Endodermal cell (in vitro differentiated cells): ENCODE data around the gene POLE. TPM values are rescaled to one million over a fixed set of nuclear protein-coding genes. Genes with fewer than 3 reads are reported as not detected.
A peak's percentile ranks its signal among the peaks of the same experiment; 100 is the strongest.

Source experiments
- DNase-seq: peaks from one replicate; pipeline ENCODE4 v3.0.0-alpha.2; 2017
- H3K27ac ChIP-seq: 2 replicates; pipeline ENCODE4 v1.5.1; 2013; ENCODE audit warnings: mild to moderate bottlenecking, low read depth, low read length, moderate library complexity
- H3K27me3 ChIP-seq: 2 replicates; pipeline ENCODE4 v1.6.1; 2013; ENCODE audit warnings: mild to moderate bottlenecking, low read length, moderate library complexity; ENCODE audit not compliant: insufficient read depth, control insufficient read depth, poor library complexity, severe bottlenecking
- H3K36me3 ChIP-seq: 2 replicates; pipeline ENCODE4 v1.7.0; 2013; ENCODE audit warnings: mild to moderate bottlenecking, low read length, moderate library complexity; ENCODE audit not compliant: control insufficient read depth, insufficient read depth
- H3K4me1 ChIP-seq: one replicate; pipeline ENCODE4 v1.7.0; 2013; ENCODE audit warnings: low read length; ENCODE audit not compliant: control insufficient read depth, insufficient read depth
- H3K4me3 ChIP-seq: 2 replicates; pipeline ENCODE4 v1.5.1; 2013; ENCODE audit warnings: mild to moderate bottlenecking, low read length, moderate library complexity
- H3K9ac ChIP-seq: 2 replicates; pipeline ENCODE4 v1.6.1; 2013; ENCODE audit warnings: mild to moderate bottlenecking, low read length, moderate library complexity; ENCODE audit not compliant: poor library complexity, severe bottlenecking; ENCODE audit errors: extremely low read depth
- H3K9me3 ChIP-seq: 2 replicates; pipeline ENCODE4 v1.6.1; 2013; ENCODE audit warnings: mild to moderate bottlenecking, low read length, moderate library complexity; ENCODE audit not compliant: control insufficient read depth
- H3K27ac Mint-ChIP-seq: 2 replicates; pipeline ENCODE4 v1.8.0; 2020; ENCODE audit warnings: mixed read lengths
- H3K27me3 Mint-ChIP-seq: 2 replicates; pipeline ENCODE4 v1.8.0; 2021; ENCODE audit warnings: mild to moderate bottlenecking, mixed read lengths; ENCODE audit not compliant: insufficient read depth
- H3K36me3 Mint-ChIP-seq: 2 replicates; pipeline ENCODE4 v1.8.0; 2020; ENCODE audit warnings: low read depth, mixed read lengths
- H3K4me1 Mint-ChIP-seq: 2 replicates; pipeline ENCODE4 v1.8.0; 2020; ENCODE audit warnings: mixed read lengths
- H3K4me3 Mint-ChIP-seq: 2 replicates; pipeline ENCODE4 v1.8.0; 2020; ENCODE audit warnings: mild to moderate bottlenecking, moderate library complexity, mixed read lengths
- H3K9me3 Mint-ChIP-seq: 2 replicates; pipeline ENCODE4 v1.8.0; 2020; ENCODE audit warnings: mild to moderate bottlenecking, mixed read lengths
- CTCF ChIP-seq: fragments of 200-600 bp; sonication (generic); conservative IDR thresholded peaks from 2 replicates; pipeline ENCODE4 v1.5.0; 2021; ENCODE audit warnings: antibody characterized with exemption, mild to moderate bottlenecking
- WGBS, 2 experiments: methylation state at CpG; one replicate each; pipeline versions ENCODE4 v1.1.5 to v1.1.7; 2013; ENCODE audit warnings: missing lambda C conversion rate in 2 of 2, mixed read lengths in 1 of 2; ENCODE audit not compliant: insufficient coverage in 1 of 2, insufficient read length in 1 of 2; 5-methylcytosine and 5-hydroxymethylcytosine counted together
- total RNA-seq, 2 donors: library from RNA; stranded (reverse); fragmentation: NEBNext Ultra II Directional in 1 of 2; extraction: Animal tissue kit (Norgen Biotek cat#: 25700) in 1 of 2; gene quantifications; 2 replicates in 1 of 2; 3 replicates in 1 of 2; pipeline ENCODE4 v1.2.1, GENCODE V29; 2021

The POLE gene
- total RNA-seq, 2 donors from 2014 or later: 165 to 212 TPM

DNA sequence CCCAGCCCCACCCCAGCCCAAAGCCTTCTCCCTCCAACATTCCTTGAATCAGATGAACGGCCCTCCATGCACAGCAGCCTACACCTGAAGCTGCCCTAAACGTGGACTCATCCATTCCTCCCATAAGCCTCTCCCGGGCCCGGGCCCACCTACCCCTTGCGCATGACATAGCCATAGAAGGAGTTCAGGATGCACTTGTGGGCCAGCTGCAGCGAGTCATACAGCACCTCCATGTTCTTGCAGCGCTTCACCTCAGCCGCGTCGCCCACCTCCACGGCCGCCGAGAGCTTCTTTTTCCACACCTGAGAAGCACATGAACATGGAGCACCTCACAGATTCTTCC lies 22.0 kb downstream of the POLE start:
- H3K9me3 Mint-ChIP-seq: no peaks in the 10 kb centered on the region
- Histone ChIP-seq H3K36me3 (peaks cover 92% of the 10 kb centered on the region), H3K9ac (no peak overlapping the region), H3K27ac (no peak overlapping the region), H3K4me1 (peaks cover 6% of the 10 kb centered on the region), H3K27me3 (no peaks in the 10 kb centered on the region), H3K9me3 (no peaks in the 10 kb centered on the region), H3K4me3 (no peak overlapping the region)
- no peak overlapping the region for H3K4me3 Mint-ChIP-seq
- H3K4me1 Mint-ChIP-seq: peaks cover 21% of the 10 kb centered on the region
- H3K36me3 Mint-ChIP-seq: peaks cover 94% of the 10 kb centered on the region
- H3K27me3 Mint-ChIP-seq: no peaks in the 10 kb centered on the region
- no peak overlapping the region for H3K27ac Mint-ChIP-seq
- no peak for DNase-seq
- WGBS, 2 experiments: 93 to 97% methylated on average over 7 to 13 of the region's 13 CpGs
- TF ChIP-seq CTCF: no peak

DNA sequence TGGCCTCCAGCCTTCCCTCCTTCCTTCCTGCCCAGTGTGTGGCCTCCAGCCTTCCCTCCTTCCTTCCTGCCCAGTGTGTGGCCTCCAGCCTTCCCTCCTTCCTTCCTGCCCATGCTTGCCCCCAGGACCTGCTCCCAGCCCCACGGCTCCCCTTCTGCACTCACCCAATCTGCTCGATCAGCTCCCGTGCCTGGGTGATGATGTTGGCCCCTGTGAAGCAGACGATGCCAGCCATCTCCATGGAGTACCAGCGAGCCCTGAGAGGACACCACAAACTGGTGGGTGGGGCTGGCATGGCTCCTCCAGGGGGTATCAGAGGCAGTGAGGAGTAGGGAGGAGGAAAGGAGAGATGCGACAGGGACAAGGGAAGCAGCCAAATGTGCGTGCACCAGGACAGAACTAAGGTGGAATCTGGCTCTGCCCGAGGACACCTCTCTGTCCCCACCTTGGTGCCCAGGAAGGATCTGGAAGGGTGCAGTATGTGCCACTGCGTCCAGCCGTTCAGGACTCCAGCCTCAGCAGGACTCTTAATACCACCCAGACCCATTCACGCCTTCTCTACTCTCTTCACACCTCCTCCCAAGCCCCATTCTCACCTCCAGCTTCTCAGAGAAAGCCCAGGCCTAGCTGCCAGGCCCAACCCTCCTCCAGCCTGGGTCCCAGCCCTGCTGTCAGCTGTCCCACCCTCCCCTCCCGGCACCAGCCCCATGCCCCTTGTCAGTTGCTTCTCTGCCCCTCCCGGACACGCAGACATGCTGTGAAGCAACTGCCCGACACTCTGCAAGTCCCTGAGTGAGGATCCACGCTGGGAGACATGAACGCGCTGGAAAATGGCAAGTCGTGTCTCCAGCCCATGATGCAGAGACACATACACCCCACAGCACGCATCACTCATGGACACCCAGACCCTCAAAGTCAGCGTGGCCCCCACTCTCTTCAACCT lies 22.7 kb downstream of the POLE start:
- Mint-ChIP-seq H3K4me3 (no peak overlapping the region), H3K27me3 (no peaks in the 10 kb centered on the region), H3K36me3 (peaks cover 95% of the 10 kb centered on the region), H3K9me3 (no peaks in the 10 kb centered on the region), H3K27ac (no peak overlapping the region), H3K4me1 (peaks cover 17% of the 10 kb centered on the region)
- no peak for TF ChIP-seq CTCF
- Histone ChIP-seq H3K36me3 (peaks cover 93% of the 10 kb centered on the region), H3K4me1 (peaks cover 6% of the 10 kb centered on the region), H3K9me3 (no peaks in the 10 kb centered on the region), H3K9ac (no peak overlapping the region), H3K27me3 (no peaks in the 10 kb centered on the region), H3K27ac (no peak overlapping the region), H3K4me3 (no peak overlapping the region)
- DNase-seq: peak; percentile 89
- 89 to 94% methylated on average over 14 to 21 of the region's 21 CpGs for WGBS, 2 experiments

- Histone ChIP-seq H3K36me3 (peaks cover 96% of the 10 kb centered on the region), H3K4me1 (peaks cover 6% of the 10 kb centered on the region), H3K27ac (no peak overlapping the region), H3K9me3 (no peaks in the 10 kb centered on the region), H3K27me3 (no peaks in the 10 kb centered on the region), H3K9ac (no peak overlapping the region), H3K4me3 (no peak overlapping the region)
- Mint-ChIP-seq H3K4me3 (no peak overlapping the region), H3K36me3 (peaks cover 91% of the 10 kb centered on the region), H3K9me3 (no peaks in the 10 kb centered on the region), H3K27me3 (no peaks in the 10 kb centered on the region), H3K4me1 (peaks cover 17% of the 10 kb centered on the region), H3K27ac (no peak overlapping the region)
- 95 to 97% methylated on average over 19 to 29 of the region's 29 CpGs for WGBS, 2 experiments
- TF ChIP-seq CTCF: no peak
- no peak for DNase-seq
These were observed 24.0 kb downstream of the POLE start for GRCh38 chr12:132662901-132663755.
